T-cell (primary cell): ENCODE data around the gene ORC6. TPM values are rescaled to one million over a fixed set of nuclear protein-coding genes. Genes with fewer than 3 reads are reported as not detected.
"Not testable (repeated sequence)": the region's sequence is repeated elsewhere in the genome, so short reads cannot be mapped to it uniquely, and the experiment has no call there.

Source experiments
- ATAC-seq, 4 experiments: fragments of 200-7000 bp in 3 of 4; fragments of 150-1000 bp in 1 of 4; cut with Tn5 transposase; replicated peaks in 1 of 4; 1 replicate in 3 of 4; 2 replicates in 1 of 4; pipeline ENCODE4 v1.10.0; 2021; ENCODE audit warnings: moderate library complexity in 3 of 4, mild to moderate bottlenecking in 2 of 4, moderate number of reproducible peaks in 1 of 4
- CTCF ChIA-PET, 2 donors: fragments of 300-600 bp; sonication (Branson Sonifier 250); formaldehyde crosslinking; loops; one replicate each; lab custom pipeline; 2022; ENCODE audit warnings: antibody characterized with exemption in 2 of 2; lab: Charles Lee
- POLR2A ChIA-PET, 2 donors: fragments of 300-600 bp; sonication (Branson Sonifier 250); formaldehyde crosslinking; loops; one replicate each; lab custom pipeline; 2022; ENCODE audit warnings: antibody characterized with exemption in 2 of 2; lab: Charles Lee
- DNase-seq, 35 experiments: peaks; one replicate each; pipeline versions ENCODE4 v3.0.0 to v3.0.0-alpha.2; 2013 to 2023
- H3K27ac ChIP-seq: one replicate; pipeline ENCODE4 v1.5.1; 2013; ENCODE audit warnings: low read length
- H3K27me3 ChIP-seq, 2 experiments: replicated peaks in 1 of 2; 1 replicate in 1 of 2; 2 replicates in 1 of 2; pipeline versions ENCODE4 v1.6.1 to v1.7.0; 2013; ENCODE audit warnings: low read length in 1 of 2, mixed read lengths in 1 of 2; ENCODE audit not compliant: control insufficient read depth in 2 of 2, insufficient read depth in 2 of 2; ENCODE audit errors: extremely low read depth in 1 of 2
- H3K36me3 ChIP-seq, 2 donors: 1 replicate in 1 of 2; 2 replicates in 1 of 2; pipeline versions ENCODE4 v1.6.1 to v1.7.0; 2013; ENCODE audit warnings: low read length in 1 of 2; ENCODE audit not compliant: control insufficient read depth in 2 of 2, insufficient read depth in 1 of 2; ENCODE audit errors: extremely low read depth in 1 of 2
- H3K4me1 ChIP-seq, 2 experiments: 1 replicate in 1 of 2; 2 replicates in 1 of 2; pipeline versions ENCODE4 v1.6.1 to v1.7.0; 2013; ENCODE audit warnings: low read length in 2 of 2, mixed read lengths in 1 of 2; ENCODE audit not compliant: insufficient read depth in 2 of 2, control insufficient read depth in 1 of 2; ENCODE audit errors: extremely low read depth in 1 of 2
- H3K4me3 ChIP-seq, 2 donors: 1 replicate in 1 of 2; 2 replicates in 1 of 2; pipeline versions ENCODE4 v1.5.1 to v1.7.0; 2013; ENCODE audit warnings: mild to moderate bottlenecking in 2 of 2, low read length in 1 of 2, moderate library complexity in 1 of 2; ENCODE audit not compliant: control insufficient read depth in 1 of 2; ENCODE audit errors: extremely low read depth in 1 of 2
- H3K9me3 ChIP-seq: 2 replicates; pipeline ENCODE4 v1.7.0; 2013
- H3K27ac Mint-ChIP-seq, 2 donors: one replicate each; pipeline ENCODE4 v1.8.0; 2020 to 2021; ENCODE audit warnings: mild to moderate bottlenecking in 2 of 2, mixed read lengths in 2 of 2
- H3K27me3 Mint-ChIP-seq, 2 donors: one replicate each; pipeline ENCODE4 v1.8.0; 2021 to 2022; ENCODE audit warnings: mixed read lengths in 2 of 2
- H3K36me3 Mint-ChIP-seq: one replicate; pipeline ENCODE4 v1.8.0; 2021; ENCODE audit warnings: mixed read lengths
- H3K4me1 Mint-ChIP-seq, 3 donors: one replicate each; pipeline ENCODE4 v1.8.0; 2020 to 2022; ENCODE audit warnings: mixed read lengths in 3 of 3, mild to moderate bottlenecking in 1 of 3
- H3K4me3 Mint-ChIP-seq, 3 donors: one replicate each; pipeline ENCODE4 v1.8.0; 2020 to 2022; ENCODE audit warnings: mild to moderate bottlenecking in 3 of 3, mixed read lengths in 3 of 3, moderate library complexity in 3 of 3
- H3K9me3 Mint-ChIP-seq, 3 donors: one replicate each; pipeline ENCODE4 v1.8.0; 2020 to 2022; ENCODE audit warnings: mixed read lengths in 3 of 3
- WGBS: methylation state at CpG from one replicate; pipeline ENCODE4 v1.1.5; 2013; ENCODE audit warnings: missing lambda C conversion rate; ENCODE audit not compliant: insufficient coverage; 5-methylcytosine and 5-hydroxymethylcytosine counted together
- total RNA-seq, 35 experiments: library from RNA in 6 of 35; stranded (reverse) in 6 of 35; fragments of 120-200 nt in 1 of 35; gene quantifications; one replicate each; pipeline versions ENCODE4 v1.2.1 to v1.2.4 and lab custom pipeline; 2013 to 2026

Gene ORC6
- total RNA-seq, 5 donors from 2014 or later (not counting 1 experiment from before 2014, with no cell fraction given), result 2.6 to 6.2 (median 3.0) TPM

- 67% methylated on average over 3 of the region's 4 CpGs for WGBS
Measured at GRCh38 chr16:46662123-46662522, 27.3 kb upstream of the ORC6 start.

GRCh38 chr16:46673320-46674013, 16.0 kb upstream of the ORC6 start:
- Histone ChIP-seq H3K27me3 (no peaks in the 10 kb centered on the region), H3K36me3 (peaks cover 3 to 61% of the 10 kb centered on the region in 2 donors), H3K9me3 (no peaks in the 10 kb centered on the region), H3K4me3 (no peak overlapping the region), H3K27ac (no peak overlapping the region), H3K4me1 (no peaks in the 10 kb centered on the region)
- peaks cover 48% of the 10 kb centered on the region for H3K36me3 Mint-ChIP-seq
- 79% methylated on average over 2 of the region's 6 CpGs for WGBS
- DNase-seq, result peak in 30 of 35 experiments; percentile 6 to 78 (median 33)
- no peaks in the 10 kb centered on the region for H3K27me3 Mint-ChIP-seq
- H3K4me1 Mint-ChIP-seq, result peaks cover 0 to 3% (median 0%) of the 10 kb centered on the region in 3 donors
- ChIA-PET POLR2A (interaction anchor here in 1 of 2 donors (0.5 kb wide), 1 partner anchor 11 kb away, joined by 3 read pairs; no protein-coding TSS in a partner anchor), CTCF (interaction anchor here (0.6 to 5.3 kb wide), 25 partner anchors 9 to 1491 kb away, joined by 3 to 76 read pairs (median 4); partner anchors contain the start of genes ORC6 (in 2 of the 2) and SHCBP1 (in 1 of the 2))
- no peak overlapping the region for H3K27ac Mint-ChIP-seq
- no peak overlapping the region for H3K4me3 Mint-ChIP-seq
- no peaks in the 10 kb centered on the region for H3K9me3 Mint-ChIP-seq
- ATAC-seq, result peak; percentile 73 to 91 (median 81)

More at GRCh38 chr16:46662123-46662522, 27.3 kb upstream of the ORC6 start:
- Mint-ChIP-seq H3K4me3 (no peak overlapping the region), H3K27me3 (no peaks in the 10 kb centered on the region), H3K36me3 (peaks cover 45% of the 10 kb centered on the region), H3K27ac (no peak overlapping the region), H3K9me3 (no peaks in the 10 kb centered on the region), H3K4me1 (peaks cover 0 to 7% (median 0%) of the 10 kb centered on the region in 3 donors)
- DNase-seq (no peak), ATAC-seq (no peak)
- Histone ChIP-seq H3K27me3 (no peaks in the 10 kb centered on the region), H3K4me3 (no peak overlapping the region), H3K36me3 (peaks cover 17 to 57% of the 10 kb centered on the region in 2 donors), H3K27ac (no peak overlapping the region), H3K9me3 (no peaks in the 10 kb centered on the region), H3K4me1 (no peaks in the 10 kb centered on the region)
- POLR2A ChIA-PET, result no interaction called here
- CTCF ChIA-PET, result interaction anchor here in 1 of 2 donors (1.0 kb wide), 1 partner anchor 16 kb away, joined by 3 read pairs; no protein-coding TSS in a partner anchor

GRCh38 chr16:46677943-46678342, 11.5 kb upstream of the ORC6 start:
- not testable (repeated sequence) for H3K4me3 Mint-ChIP-seq, H3K9me3 Mint-ChIP-seq, H3K4me3 ChIP-seq, H3K9me3 ChIP-seq, H3K27me3 Mint-ChIP-seq, DNase-seq, H3K4me1 Mint-ChIP-seq, ATAC-seq, H3K4me1 ChIP-seq, H3K27ac ChIP-seq, H3K27me3 ChIP-seq, H3K27ac Mint-ChIP-seq
- ChIA-PET CTCF (interaction anchor here (0.5 to 5.3 kb wide), 7 partner anchors 10 to 1648 kb away, joined by 3 to 76 read pairs (median 3); no protein-coding TSS in a partner anchor), POLR2A (interaction anchor here in 1 of 2 donors (0.6 kb wide), 3 partner anchors 58 to 233 kb away, joined by 4 to 6 read pairs (median 5); no protein-coding TSS in a partner anchor)
- no CpG with 5 or more reads among the region's 1 CpG for WGBS
- peaks cover 51% of the 10 kb centered on the region for H3K36me3 Mint-ChIP-seq
- peaks cover 3 to 47% of the 10 kb centered on the region in 2 donors for H3K36me3 ChIP-seq

- H3K4me3 Mint-ChIP-seq, DNase-seq, POLR2A ChIA-PET, H3K4me1 ChIP-seq, ATAC-seq, H3K9me3 ChIP-seq, H3K27me3 Mint-ChIP-seq, H3K27me3 ChIP-seq, H3K27ac ChIP-seq, H3K4me3 ChIP-seq, H3K9me3 Mint-ChIP-seq, H3K27ac Mint-ChIP-seq: not testable (repeated sequence)
- H3K36me3 ChIP-seq, result peaks cover 3 to 24% of the 10 kb centered on the region in 2 donors
- peaks cover 28% of the 10 kb centered on the region for H3K36me3 Mint-ChIP-seq
- peaks cover 39 to 42% (median 39%) of the 10 kb centered on the region in 3 donors for H3K4me1 Mint-ChIP-seq
- no CpG with 5 or more reads among the region's 2 CpGs for WGBS
- CTCF ChIA-PET, result interaction anchor here in 1 of 2 donors (0.5 to 1.0 kb wide), 2 partner anchors 8 to 246 kb away, joined by 4 to 6 read pairs; no protein-coding TSS in a partner anchor
Measured at GRCh38 chr16:46681867-46682266, 7.6 kb upstream of the ORC6 start.

GRCh38 chr16:46686815-46687473, 2.5 kb upstream of the ORC6 start:
- H3K36me3 ChIP-seq, result no peaks in the 10 kb centered on the region
- H3K4me3 ChIP-seq, result no peak overlapping the region
- no peaks in the 10 kb centered on the region for H3K9me3 ChIP-seq
- no peaks in the 10 kb centered on the region for H3K9me3 Mint-ChIP-seq
- no peak overlapping the region for H3K27ac Mint-ChIP-seq
- H3K36me3 Mint-ChIP-seq, result peaks cover 3% of the 10 kb centered on the region
- peaks cover 19 to 27% of the 10 kb centered on the region in 2 experiments for H3K4me1 ChIP-seq
- peaks cover 51 to 57% (median 56%) of the 10 kb centered on the region in 3 donors for H3K4me1 Mint-ChIP-seq
- no peaks in the 10 kb centered on the region for H3K27me3 ChIP-seq
- POLR2A ChIA-PET, result no interaction called here
- DNase-seq (no peak), ATAC-seq (no peak)
- WGBS, result 68% methylated on average over 2 of the region's 5 CpGs
- no peaks in the 10 kb centered on the region for H3K27me3 Mint-ChIP-seq
- no peak overlapping the region for H3K4me3 Mint-ChIP-seq
- H3K27ac ChIP-seq, result no peak overlapping the region
- CTCF ChIA-PET, result interaction anchor here (0.5 to 2.1 kb wide), 5 partner anchors 10 to 100 kb away, joined by 3 to 9 read pairs (median 3); no protein-coding TSS in a partner anchor

- ChIA-PET POLR2A (interaction anchor here in 1 of 2 donors (0.5 kb wide), 1 partner anchor 769 kb away, joined by 8 read pairs; no protein-coding TSS in a partner anchor), CTCF (interaction anchor here (1.1 to 2.1 kb wide), 3 partner anchors 13 to 18 kb away, joined by 3 to 9 read pairs (median 4); no protein-coding TSS in a partner anchor)
- peaks cover 46 to 55% (median 52%) of the 10 kb centered on the region in 3 donors for H3K4me1 Mint-ChIP-seq
- no peaks in the 10 kb centered on the region for H3K27me3 ChIP-seq
- no peak overlapping the region for H3K4me3 Mint-ChIP-seq
- no peak overlapping the region for H3K27ac Mint-ChIP-seq
- DNase-seq (no peak), ATAC-seq (no peak)
- no peak overlapping the region for H3K4me3 ChIP-seq
- 100% methylated on average over 2 of the region's 9 CpGs for WGBS
- no peaks in the 10 kb centered on the region for H3K9me3 ChIP-seq
- H3K27ac ChIP-seq, result no peak overlapping the region
- no peaks in the 10 kb centered on the region for H3K9me3 Mint-ChIP-seq
- H3K36me3 Mint-ChIP-seq, result no peaks in the 10 kb centered on the region
- H3K27me3 Mint-ChIP-seq, result no peaks in the 10 kb centered on the region
- H3K36me3 ChIP-seq, result no peaks in the 10 kb centered on the region
- H3K4me1 ChIP-seq, result peaks cover 19 to 27% of the 10 kb centered on the region in 2 experiments
Measured at GRCh38 chr16:46687486-46687885, 2.0 kb upstream of the ORC6 start.
